ENCODE data around the gene SESN2. TPM values are rescaled to one million over a fixed set of nuclear protein-coding genes. Genes with fewer than 3 reads are reported as not detected.

The SESN2 gene
- total RNA-seq (ENCODE audit: low replicate concordance) = 12.8 and 18.4 TPM in 2 replicates

DNA sequence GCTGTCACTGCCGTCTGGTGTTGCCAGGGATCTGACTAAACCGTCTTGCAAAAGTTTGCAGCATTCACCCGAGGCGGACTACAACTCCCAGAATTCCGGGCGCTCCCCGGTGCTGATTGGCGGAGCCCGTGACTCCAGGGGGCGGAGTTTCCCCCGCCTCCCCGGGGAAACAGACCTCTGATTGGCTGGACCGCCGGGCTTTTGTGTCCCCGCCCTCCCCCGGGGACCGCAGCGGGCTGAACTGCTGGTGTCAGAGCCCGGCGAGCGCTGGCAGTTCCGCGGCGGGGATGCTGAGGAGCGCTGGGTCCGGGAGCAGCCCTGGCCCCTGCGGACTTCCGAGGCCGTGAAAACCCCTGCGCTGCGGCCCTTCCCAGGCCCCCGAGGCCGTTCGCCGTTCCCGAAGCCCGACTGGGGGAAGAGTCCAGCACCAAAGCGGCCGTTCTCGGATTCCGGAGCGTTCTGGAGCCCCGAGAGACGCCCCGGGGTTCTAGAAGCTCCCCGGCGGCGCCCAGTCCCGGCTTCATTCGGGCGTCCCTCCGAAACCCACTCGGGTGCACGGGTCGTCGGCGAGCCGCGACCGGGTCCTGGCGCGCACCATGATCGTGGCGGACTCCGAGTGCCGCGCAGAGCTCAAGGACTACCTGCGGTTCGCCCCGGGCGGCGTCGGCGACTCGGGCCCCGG is at the start of gene SESN2:
Gene SESN2, plus strand, starts transcription at position 267 of the 682 bp plus-strand sequence. Its CDS starts 330 bp downstream, at position 597.

DNA sequence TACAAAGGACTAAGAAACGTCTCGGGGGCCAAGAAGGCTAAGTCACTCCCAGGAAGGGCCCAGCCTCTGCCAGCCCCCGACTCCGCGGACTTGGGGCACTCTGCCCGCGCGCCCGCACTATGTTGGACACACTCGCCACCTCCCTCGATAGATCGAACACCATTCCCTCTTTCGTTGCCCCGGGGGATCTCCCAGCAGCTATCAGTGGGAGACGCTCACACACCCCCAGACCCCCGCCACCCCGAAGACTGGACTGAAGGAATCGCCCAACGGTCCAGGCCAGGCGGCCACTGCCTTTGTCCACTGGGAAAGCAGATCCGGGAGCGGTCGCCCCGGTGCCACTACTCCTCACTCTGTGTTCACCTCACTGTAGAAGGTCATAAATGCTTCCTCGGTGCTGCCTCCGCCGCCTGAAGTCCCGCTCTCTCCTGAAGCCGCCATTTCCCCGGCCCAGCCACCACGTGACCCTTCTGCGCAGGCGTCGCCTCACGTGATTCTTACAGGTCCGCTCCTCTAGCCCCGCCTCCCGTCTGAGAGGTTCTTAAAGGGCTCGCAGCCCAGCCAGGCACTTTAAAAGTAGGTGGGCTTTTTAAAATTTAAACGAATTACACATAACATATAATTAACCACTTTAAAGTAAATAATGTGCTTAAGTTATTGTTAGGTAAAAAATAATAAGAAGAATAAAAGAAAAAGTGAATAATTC is 26.6 kb upstream of the SESN2 start, which contains the start of gene DNAJC8:
Gene DNAJC8, minus strand, starts transcription at position 472 of the 706 bp plus-strand sequence. Its CDS starts 31 bp downstream, at position 441.

GRCh38 chr1:28235755-28236655 is 23.3 kb upstream of the SESN2 start, which contains the start of gene ATP5IF1:
Gene ATP5IF1, plus strand, starts transcription at chr1:28236124. Its CDS starts 60 bp downstream, at chr1:28236184.

Other genes starting within 250 kb of the SESN2 start
- gene EYA3, start 170.9 kb upstream of the SESN2 start, total RNA-seq (ENCODE audit: low replicate concordance) = 7.0 and 7.4 TPM in 2 replicates
- 0.12 TPM in 1 of 2 replicates, not detected in the other for gene PTAFR, start 82.8 kb upstream of the SESN2 start, total RNA-seq (ENCODE audit: low replicate concordance)
- gene DNAJC8, start 26.5 kb upstream of the SESN2 start, total RNA-seq (ENCODE audit: low replicate concordance) = 26.1 and 46.2 TPM in 2 replicates
- gene ATP5IF1, start 23.4 kb upstream of the SESN2 start, total RNA-seq (ENCODE audit: low replicate concordance) = 199 and 292 TPM in 2 replicates
- gene MED18, start 69.5 kb downstream of the SESN2 start, total RNA-seq (ENCODE audit: low replicate concordance) = 20.2 and 40.0 TPM in 2 replicates
- 1.9 and 4.3 TPM in 2 replicates for gene PHACTR4, start 110.2 kb downstream of the SESN2 start, total RNA-seq (ENCODE audit: low replicate concordance)
- gene RCC1, start 246.5 kb downstream of the SESN2 start, total RNA-seq (ENCODE audit: low replicate concordance) = 35.1 and 52.5 TPM in 2 replicates

Data from smooth muscle cell of the coronary artery (primary cell).